GM13977 (cell line): ENCODE results near the gene HOXA13.

ENCODE experiments used
- DNase-seq: peaks from one replicate; pipeline ENCODE4 v3.0.0; 2012; ENCODE audit warnings: low spot score
- in situ Hi-C: fragments of 300-500 bp; cut with MboI; formaldehyde crosslinking; loops from one replicate; pipeline ENCODE4 v1.12.0; 2022; ENCODE audit warnings: low sequenced_read_pairs, low pct_unique_long_range_greater_than_20kb, mixed read lengths, inconsistent platforms; ENCODE audit not compliant: unreplicated experiment
- TF ChIP-seq, protein P1 (sequence below): IDR thresholded peaks from 2 replicates; pipeline ENCODE4 v1.5.1; 2012; ENCODE audit warnings: mild to moderate bottlenecking, control low read depth; ENCODE audit not compliant: insufficient read depth; ENCODE audit errors: extremely low read depth, missing control alignments

HOXA13 gene

DNA sequence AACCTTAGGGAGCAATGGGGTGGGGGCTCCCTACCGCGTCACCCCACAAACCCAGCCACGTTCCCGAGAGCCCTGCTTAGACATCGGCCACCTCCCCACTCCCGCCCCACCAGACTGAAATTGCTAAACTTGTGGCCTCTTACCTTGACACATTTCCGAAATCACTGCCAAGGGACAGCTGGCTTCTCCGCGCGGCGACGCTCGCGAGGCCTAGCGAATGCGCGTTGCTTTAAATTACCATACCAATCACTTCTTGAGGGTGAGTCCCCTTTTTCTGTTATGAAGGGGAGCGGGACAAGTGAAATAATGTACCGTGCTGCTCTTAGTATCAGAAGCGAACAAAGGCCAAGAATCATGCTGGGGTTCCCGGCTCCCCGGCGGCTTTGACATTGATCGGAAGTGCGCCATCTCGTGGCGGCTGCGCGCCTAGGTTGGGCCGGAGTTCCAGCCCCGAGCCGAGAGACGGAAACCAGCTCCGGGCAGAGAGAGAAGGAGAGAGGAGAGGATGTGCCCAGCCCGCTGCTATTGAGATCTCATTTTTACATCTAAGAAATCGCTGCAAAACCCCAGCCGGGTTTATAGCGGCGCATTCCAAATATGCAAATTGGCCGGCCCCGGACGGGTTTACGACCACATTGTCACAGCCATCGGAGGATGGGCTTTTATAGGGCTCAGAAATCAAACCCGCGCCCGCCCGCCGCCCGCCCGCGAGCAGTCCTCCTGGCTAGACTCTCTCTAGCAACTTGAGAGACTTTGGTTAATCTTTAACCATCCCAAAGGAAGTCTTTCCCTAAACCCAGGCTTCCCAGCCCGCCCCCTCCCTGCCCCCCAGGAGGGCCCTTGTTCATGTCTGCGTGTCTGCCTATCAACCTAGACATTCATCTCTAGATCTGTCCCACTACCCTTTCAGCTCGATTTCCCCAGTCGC is 20.1 kb downstream of the HOXA13 start:
- TF ChIP-seq, protein P1, sequence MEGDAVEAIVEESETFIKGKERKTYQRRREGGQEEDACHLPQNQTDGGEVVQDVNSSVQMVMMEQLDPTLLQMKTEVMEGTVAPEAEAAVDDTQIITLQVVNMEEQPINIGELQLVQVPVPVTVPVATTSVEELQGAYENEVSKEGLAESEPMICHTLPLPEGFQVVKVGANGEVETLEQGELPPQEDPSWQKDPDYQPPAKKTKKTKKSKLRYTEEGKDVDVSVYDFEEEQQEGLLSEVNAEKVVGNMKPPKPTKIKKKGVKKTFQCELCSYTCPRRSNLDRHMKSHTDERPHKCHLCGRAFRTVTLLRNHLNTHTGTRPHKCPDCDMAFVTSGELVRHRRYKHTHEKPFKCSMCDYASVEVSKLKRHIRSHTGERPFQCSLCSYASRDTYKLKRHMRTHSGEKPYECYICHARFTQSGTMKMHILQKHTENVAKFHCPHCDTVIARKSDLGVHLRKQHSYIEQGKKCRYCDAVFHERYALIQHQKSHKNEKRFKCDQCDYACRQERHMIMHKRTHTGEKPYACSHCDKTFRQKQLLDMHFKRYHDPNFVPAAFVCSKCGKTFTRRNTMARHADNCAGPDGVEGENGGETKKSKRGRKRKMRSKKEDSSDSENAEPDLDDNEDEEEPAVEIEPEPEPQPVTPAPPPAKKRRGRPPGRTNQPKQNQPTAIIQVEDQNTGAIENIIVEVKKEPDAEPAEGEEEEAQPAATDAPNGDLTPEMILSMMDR, result peak; percentile 71
- peak; percentile 82 for DNase-seq
- in situ Hi-C loops, result no loop called here

DNA sequence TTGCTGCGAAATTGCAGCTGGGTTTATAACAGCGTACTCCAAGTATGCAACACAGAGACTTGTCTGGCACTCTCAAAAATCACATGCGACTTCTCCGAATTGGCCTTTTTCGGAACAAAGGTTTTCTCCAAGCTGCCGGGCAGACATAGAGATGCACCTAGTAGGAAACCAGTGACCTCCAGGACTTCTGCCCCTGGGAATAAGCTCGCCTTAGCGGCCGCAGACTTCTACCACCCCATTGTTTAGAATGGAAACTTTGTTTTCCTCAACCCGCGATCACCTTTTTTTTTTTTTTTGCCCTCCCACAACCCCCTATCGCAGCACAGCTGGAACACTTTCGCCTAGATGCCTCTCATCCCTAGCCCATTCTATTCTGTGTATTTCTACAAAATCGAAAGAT is 20.9 kb downstream of the HOXA13 start:
- TF ChIP-seq, protein P1, result no peak
- DNase-seq, result no peak
- in situ Hi-C loops, result no loop called here

DNA sequence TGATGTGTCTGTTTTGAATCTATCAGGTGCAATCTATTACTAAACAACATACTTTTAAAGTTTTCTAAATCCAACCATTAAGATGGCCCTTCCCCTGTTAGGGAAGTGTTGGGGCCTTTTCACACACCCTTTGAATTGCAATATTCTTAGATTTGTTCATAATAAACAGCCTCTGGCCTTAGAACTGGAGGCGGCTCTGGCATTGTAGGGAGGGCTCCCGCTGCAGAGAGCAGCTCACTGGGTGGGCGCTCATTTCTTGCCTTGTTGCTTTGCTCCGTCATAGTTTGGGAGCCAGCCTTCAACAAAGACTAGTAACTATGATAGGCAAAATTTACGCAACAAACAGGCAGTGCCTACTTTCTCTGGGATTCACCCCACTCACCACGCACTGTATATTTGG is 21.5 kb downstream of the HOXA13 start:
- TF ChIP-seq, protein P1, result no peak
- in situ Hi-C loops, result no loop called here
- DNase-seq, result no peak

DNA sequence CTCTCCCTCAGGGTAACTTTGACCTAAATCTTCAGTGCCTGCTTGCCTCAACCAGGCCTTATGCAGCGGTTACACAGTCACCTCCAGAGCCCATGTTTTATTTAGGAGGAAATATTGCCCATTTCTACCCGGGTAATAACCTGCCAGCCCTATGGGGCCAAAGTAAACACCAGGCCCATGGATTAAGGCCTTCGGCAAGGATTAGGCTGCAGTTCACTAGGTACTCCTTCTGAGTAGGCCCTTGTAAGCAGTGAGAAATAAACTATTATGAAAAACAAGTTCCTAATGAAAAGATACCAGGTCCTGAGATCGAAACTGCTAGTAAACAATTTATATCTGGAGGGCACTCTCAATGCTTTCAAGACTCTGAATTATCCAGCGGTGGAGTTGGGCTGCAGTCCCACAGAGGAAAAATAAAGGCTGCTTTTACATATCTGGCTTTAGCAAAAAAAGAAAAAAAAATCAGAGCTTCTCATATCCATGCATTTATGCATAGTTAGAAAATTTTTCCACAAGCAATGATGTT is 22.0 kb downstream of the HOXA13 start:
- in situ Hi-C loops, result no loop called here
- DNase-seq, result no peak
- TF ChIP-seq, protein P1, result no peak

DNA sequence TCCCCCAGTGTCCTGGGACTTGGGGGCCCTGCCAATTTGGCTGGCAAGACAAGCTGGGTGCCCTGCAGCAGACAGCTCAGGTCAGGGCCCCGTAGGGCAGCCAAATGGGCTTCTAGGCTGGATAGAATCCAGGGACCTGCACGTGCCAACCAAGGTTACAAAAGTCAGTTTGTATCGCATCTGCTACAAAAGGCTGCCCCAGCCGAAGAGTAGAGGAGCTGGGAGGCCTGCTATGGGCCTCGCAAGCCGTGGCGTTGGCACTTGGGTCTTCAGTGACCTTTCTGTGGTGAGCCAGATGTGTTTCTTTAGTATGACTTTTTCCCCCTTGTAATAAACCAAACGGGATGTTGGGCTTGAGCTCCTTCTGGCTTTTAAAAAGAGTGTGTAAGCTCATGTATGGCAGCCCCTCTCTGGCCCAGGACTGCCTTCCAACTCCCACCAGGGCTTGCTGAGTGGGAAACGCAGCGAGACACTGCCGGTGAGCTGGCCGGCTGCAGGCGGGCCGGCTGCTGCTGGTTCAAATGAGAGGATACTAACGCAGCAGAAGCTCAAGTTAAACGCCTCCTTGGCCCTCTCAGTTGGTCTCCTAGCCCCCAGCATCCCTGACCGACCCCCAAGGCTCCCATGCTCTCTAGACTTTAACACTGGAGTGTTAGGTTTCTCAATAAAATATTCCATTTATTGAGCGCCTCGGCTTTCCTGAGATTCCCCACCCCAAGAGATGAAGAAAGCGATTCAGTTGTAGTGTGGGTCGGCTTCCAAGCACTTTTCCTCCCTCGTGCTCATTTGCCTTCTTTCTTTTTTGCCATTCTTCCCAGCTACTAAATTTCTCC is 22.7 kb downstream of the HOXA13 start:
- in situ Hi-C loops, result no loop called here
- TF ChIP-seq, protein P1, result no peak
- DNase-seq, result no peak

DNA sequence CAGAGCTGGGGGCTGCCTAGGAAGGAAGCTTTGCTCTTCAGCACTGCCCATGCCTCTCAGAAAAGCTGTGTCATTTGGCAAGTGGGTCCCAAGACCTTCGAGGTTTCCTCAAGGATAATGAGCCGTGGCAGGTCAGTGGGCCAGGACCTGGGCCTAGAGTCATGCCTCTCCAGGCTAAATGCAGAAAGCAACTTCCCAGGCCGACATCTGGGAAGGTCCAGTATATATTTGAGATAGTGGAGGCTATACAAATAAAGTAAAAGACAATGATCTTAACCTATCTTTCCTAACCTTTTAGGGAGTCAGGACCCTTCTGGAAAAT is 23.4 kb downstream of the HOXA13 start:
- DNase-seq, result no peak
- TF ChIP-seq, protein P1, result no peak
- in situ Hi-C loops, result no loop called here
